Measurements from ENCODE around the gene ZSWIM3. TPM values are rescaled to one million over a fixed set of nuclear protein-coding genes. Genes with fewer than 3 reads are reported as not detected.

ZSWIM3 gene
- total and polyA plus RNA-seq, 2 of the 13 experiments (the other 11 are each of a cell fraction or from before 2014, with no cell fraction given), result 5.2 to 5.8 TPM

DNA sequence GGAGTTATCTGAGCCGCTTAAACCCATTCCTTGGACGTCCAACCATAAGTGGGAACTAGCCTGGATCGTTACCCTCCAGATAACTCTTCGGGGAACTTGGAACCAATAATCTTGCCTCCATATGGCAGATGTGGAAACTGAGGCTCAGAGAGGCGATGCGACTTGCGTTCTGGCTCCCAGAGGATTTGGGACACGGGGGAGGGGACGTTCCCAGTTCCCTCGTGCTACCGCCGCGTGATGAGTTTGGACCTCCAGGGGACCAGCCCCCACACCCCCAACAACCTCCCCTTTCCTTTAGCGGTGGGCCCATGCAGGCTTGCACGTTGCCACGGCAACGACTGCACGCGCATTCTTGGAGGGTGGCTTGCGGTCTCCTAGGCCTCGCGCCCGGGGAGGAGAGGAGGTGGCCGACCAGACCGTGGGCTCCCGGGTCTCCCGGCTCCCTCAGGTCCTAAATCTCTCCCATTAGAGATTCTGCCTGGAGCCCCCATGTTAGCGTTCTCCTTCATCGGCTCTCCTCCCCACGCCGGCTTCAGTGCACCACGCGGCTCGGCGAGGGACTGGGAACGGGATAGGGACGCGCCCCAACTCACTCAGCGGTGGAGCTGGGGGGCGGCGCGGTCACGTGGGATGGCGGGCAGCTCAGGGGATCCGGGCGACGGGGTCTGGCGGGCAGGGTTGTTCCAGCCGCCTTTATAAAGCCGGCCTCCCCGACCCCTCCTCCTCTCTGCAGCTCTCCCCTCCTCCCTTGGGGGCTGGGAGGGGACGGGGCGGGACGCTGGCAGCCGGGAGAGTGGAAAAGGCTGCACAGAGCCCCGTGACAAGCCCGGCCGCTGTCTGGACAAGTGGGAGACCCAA is 54.3 kb downstream of the ZSWIM3 start, which contains the start of gene PLTP (continued):
- TF ChIP-seq POGK (CRISPR knock-in tag; conservative IDR thresholded peaks at IDR 0.05), result no peak
- TF ChIP-seq GABPA (IDR thresholded peaks at IDR 0.05; ENCODE audit: low read depth, low read length), result no peak
- TF ChIP-seq GABPA (CRISPR knock-in tag; IDR thresholded peaks at IDR 0.05; ENCODE audit: low read depth), result no peak
- no peak for TF ChIP-seq GATA4 (IDR thresholded peaks at IDR 0.05; ENCODE audit: borderline replicate concordance, low read depth)
- TF ChIP-seq ZNF260 (CRISPR knock-in tag; IDR thresholded peaks at IDR 0.05; ENCODE audit: borderline replicate concordance, low read depth), result no peak
- TF ChIP-seq CHCHD3 (CRISPR knock-in tag; IDR thresholded peaks at IDR 0.05), result no peak
- peak; percentile 87 for TF ChIP-seq ZNF556 (CRISPR knock-in tag; IDR thresholded peaks at IDR 0.05; ENCODE audit: borderline replicate concordance)
- 0 out of 2 replicates have a peak, but pooled peaks have one; percentile 8 for TF ChIP-seq ZBTB38 (CRISPR knock-in tag; IDR thresholded peaks at IDR 0.05)
- TF ChIP-seq ZNF251 (CRISPR knock-in tag; IDR thresholded peaks at IDR 0.05), result peak; percentile 77
- no peak for TF ChIP-seq KDM1A (CRISPR knock-in tag; IDR thresholded peaks at IDR 0.05)
- no peak for TF ChIP-seq ZNF33A (CRISPR knock-in tag; IDR thresholded peaks at IDR 0.05; ENCODE audit: borderline replicate concordance)
- no peak for TF ChIP-seq ZNF30 (CRISPR knock-in tag; IDR thresholded peaks at IDR 0.05)
- no peak for TF ChIP-seq GRHL1 (CRISPR knock-in tag; conservative IDR thresholded peaks at IDR 0.05)
- TF ChIP-seq MIER3 (CRISPR knock-in tag; IDR thresholded peaks at IDR 0.05; ENCODE audit: borderline replicate concordance), result no peak
- TF ChIP-seq ATRX (CRISPR knock-in tag; IDR thresholded peaks at IDR 0.05; ENCODE audit: borderline replicate concordance), result no peak
- TF ChIP-seq RORA (CRISPR knock-in tag; IDR thresholded peaks at IDR 0.05), result no peak
- no peak for TF ChIP-seq ZNF777 (CRISPR knock-in tag; IDR thresholded peaks at IDR 0.05)
- no peak for TF ChIP-seq PBX2 (CRISPR knock-in tag; IDR thresholded peaks at IDR 0.05)
- TF ChIP-seq, protein P1, sequence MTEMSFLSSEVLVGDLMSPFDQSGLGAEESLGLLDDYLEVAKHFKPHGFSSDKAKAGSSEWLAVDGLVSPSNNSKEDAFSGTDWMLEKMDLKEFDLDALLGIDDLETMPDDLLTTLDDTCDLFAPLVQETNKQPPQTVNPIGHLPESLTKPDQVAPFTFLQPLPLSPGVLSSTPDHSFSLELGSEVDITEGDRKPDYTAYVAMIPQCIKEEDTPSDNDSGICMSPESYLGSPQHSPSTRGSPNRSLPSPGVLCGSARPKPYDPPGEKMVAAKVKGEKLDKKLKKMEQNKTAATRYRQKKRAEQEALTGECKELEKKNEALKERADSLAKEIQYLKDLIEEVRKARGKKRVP (CRISPR knock-in tag; IDR thresholded peaks at IDR 0.05), result no peak
- TF ChIP-seq ZNF572 (CRISPR knock-in tag; IDR thresholded peaks at IDR 0.05), result no peak
- peak in 1 of 2 experiments; percentile 73; a peak in 3 of 4 replicates for TF ChIP-seq POLR2A (IDR thresholded peaks at IDR 0.05; ENCODE audit: insufficient read depth in 1 of 2, low read depth in 2 of 2, low read length in 2 of 2)
- peak; percentile 52; the same call in 1 of the 2 replicates for TF ChIP-seq POLR2G (IDR thresholded peaks at IDR 0.05; ENCODE audit: low read depth, low read length)

All from HepG2 (cell line).